ENCODE measurements around the gene ZNF668.

ZNF668 gene

GRCh38 chr16:31061813-31062440 lies 12.1 kb downstream of the ZNF668 start:
- H3K27ac ChIP-seq, result no peak overlapping the region
- TF ChIP-seq CTCF (IDR thresholded peaks at IDR 0.05), result no peak
- TF ChIP-seq ZFX (IDR thresholded peaks at IDR 0.05; ENCODE audit: borderline replicate concordance), result no peak

- no peak for TF ChIP-seq ZFX (IDR thresholded peaks at IDR 0.05; ENCODE audit: borderline replicate concordance)
- TF ChIP-seq CTCF (IDR thresholded peaks at IDR 0.05), result no peak
- no peak overlapping the region for H3K27ac ChIP-seq
These were observed 12.8 kb downstream of the ZNF668 start for GRCh38 chr16:31061126-31061812.

GRCh38 chr16:31055613-31056012 lies 18.4 kb downstream of the ZNF668 start:
- TF ChIP-seq CTCF (IDR thresholded peaks at IDR 0.05), result no peak
- H3K27ac ChIP-seq, result no peak overlapping the region

GRCh38 chr16:31052114-31052513 lies 21.9 kb downstream of the ZNF668 start:
- no peak for TF ChIP-seq ZFX (IDR thresholded peaks at IDR 0.05; ENCODE audit: borderline replicate concordance)
- TF ChIP-seq CTCF (IDR thresholded peaks at IDR 0.05), result no peak
- H3K27ac ChIP-seq, result no peak overlapping the region

GRCh38 chr16:31050280-31051030 lies 23.6 kb downstream of the ZNF668 start:
- TF ChIP-seq CTCF (IDR thresholded peaks at IDR 0.05), result no peak
- TF ChIP-seq ZFX (IDR thresholded peaks at IDR 0.05; ENCODE audit: borderline replicate concordance), result no peak
- H3K27ac ChIP-seq, result no peak overlapping the region

GRCh38 chr16:31043898-31044481 lies 30.1 kb downstream of the ZNF668 start:
- no peak overlapping the region for H3K27ac ChIP-seq
- TF ChIP-seq CTCF (IDR thresholded peaks at IDR 0.05) (no peak), ZFX (IDR thresholded peaks at IDR 0.05; ENCODE audit: borderline replicate concordance) (no peak)

All from 22Rv1 (cell line).